Mucosa of descending colon (tissue), 3 donors: ENCODE data around the gene HYDIN. TPM values are rescaled to one million over a fixed set of nuclear protein-coding genes. Genes with fewer than 3 reads are reported as not detected.

ENCODE experiments used
- total RNA-seq, 3 donors: library from RNA; stranded (reverse); fragmentation: NEBNext Ultra II Directional in 2 of 3; extraction: Animal tissue kit (Norgen Biotek cat#: 25700) in 2 of 3; gene quantifications; one replicate each; pipeline versions ENCODE4 v1.2.1 to v1.2.4, GENCODE V29; 2021 to 2023
- donor health status: DM: no; HTN: no; CAD: no; lungs with moderate emphysema.
- donor health status: DM: no; HTN: no; CAD: no.
- donor health status: DM: no; HTN: yes; CAD: no.

Gene HYDIN
- total RNA-seq, 3 donors from 2014 or later = 0.80 to 2.3 (median 1.5) TPM

Other genes starting within 250 kb of the HYDIN start
- 10 to 100 TPM; 17.8 to 20.2 (median 19.8) TPM for gene CMTR2, start 58.7 kb upstream of the HYDIN start, total RNA-seq
- gene CALB2, start 128.0 kb upstream of the HYDIN start, total RNA-seq = 1 to 10 TPM; 1.2 to 9.5 (median 4.2) TPM
- gene TLE7, start 211.3 kb upstream of the HYDIN start, total RNA-seq = not detected
- gene ZNF23, start 231.5 kb upstream of the HYDIN start, total RNA-seq = 1 to 10 TPM; 6.6 to 9.5 (median 6.7) TPM